Mesodermal cell (in vitro differentiated cells): ENCODE results near the gene GAN.
"Not testable (repeated sequence)": the region's sequence is repeated elsewhere in the genome, so short reads cannot be mapped to it uniquely, and the experiment has no call there.

Source experiments
- H3K27ac ChIP-seq: 2 replicates; pipeline ENCODE4 v1.7.0; 2013; ENCODE audit warnings: mild to moderate bottlenecking, low read depth, low read length, moderate library complexity; ENCODE audit not compliant: severe bottlenecking
- H3K36me3 ChIP-seq: 2 replicates; pipeline ENCODE4 v1.7.1; 2013; ENCODE audit warnings: mild to moderate bottlenecking, low read length, moderate library complexity; ENCODE audit not compliant: control insufficient read depth, insufficient read depth
- H3K4me1 ChIP-seq: one replicate; pipeline ENCODE4 v1.7.1; 2013; ENCODE audit warnings: mild to moderate bottlenecking, low read length; ENCODE audit not compliant: insufficient read depth, control insufficient read depth, poor library complexity, severe bottlenecking
- H3K4me3 ChIP-seq: 2 replicates; pipeline ENCODE4 v1.7.0; 2013; ENCODE audit warnings: low read length, control low read depth, mild to moderate bottlenecking; ENCODE audit not compliant: insufficient read depth, poor library complexity, severe bottlenecking; ENCODE audit errors: extremely low read depth
- H3K9me3 ChIP-seq: 2 replicates; pipeline ENCODE4 v1.7.1; 2013; ENCODE audit warnings: mild to moderate bottlenecking, low read length, moderate library complexity; ENCODE audit not compliant: control insufficient read depth
- WGBS, 2 experiments: methylation state at CpG; one replicate each; pipeline ENCODE4 v1.1.5; 2013; ENCODE audit warnings: missing lambda C conversion rate in 2 of 2; ENCODE audit not compliant: insufficient coverage in 2 of 2; 5-methylcytosine and 5-hydroxymethylcytosine counted together

The GAN gene

GRCh38 chr16:81324808-81325207 lies 10.0 kb downstream of the GAN start:
- no peaks in the 10 kb centered on the region for H3K9me3 ChIP-seq
- no peak overlapping the region for H3K27ac ChIP-seq
- H3K4me1 ChIP-seq, result peaks cover 6% of the 10 kb centered on the region
- WGBS, 2 experiments, result 93 to 95% methylated on average over 3 to 6 of the region's 6 CpGs
- H3K36me3 ChIP-seq, result peaks cover 3% of the 10 kb centered on the region
- H3K4me3 ChIP-seq, result no peak overlapping the region

- H3K27ac ChIP-seq, result no peak overlapping the region
- peaks cover 3% of the 10 kb centered on the region for H3K36me3 ChIP-seq
- H3K4me3 ChIP-seq, result no peak overlapping the region
- no peaks in the 10 kb centered on the region for H3K9me3 ChIP-seq
- no peaks in the 10 kb centered on the region for H3K4me1 ChIP-seq
- 95 to 96% methylated on average over 3 of the region's 5 CpGs for WGBS, 2 experiments
These were observed 12.2 kb downstream of the GAN start for GRCh38 chr16:81327011-81327410.

GRCh38 chr16:81327447-81328196 lies 12.9 kb downstream of the GAN start:
- Histone ChIP-seq H3K4me1 (no peaks in the 10 kb centered on the region), H3K4me3 (no peak overlapping the region), H3K36me3 (peaks cover 3% of the 10 kb centered on the region), H3K9me3 (no peaks in the 10 kb centered on the region), H3K27ac (no peak overlapping the region)
- 76 to 100% methylated on average over 2 to 5 of the region's 8 CpGs for WGBS, 2 experiments

- no peak overlapping the region for H3K27ac ChIP-seq
- 64 to 87% methylated on average over 2 to 4 of the region's 5 CpGs for WGBS, 2 experiments
- H3K36me3 ChIP-seq, result peaks cover 5% of the 10 kb centered on the region
- no peak overlapping the region for H3K4me3 ChIP-seq
- no peaks in the 10 kb centered on the region for H3K4me1 ChIP-seq
- no peaks in the 10 kb centered on the region for H3K9me3 ChIP-seq
These were observed 15.2 kb downstream of the GAN start for GRCh38 chr16:81329947-81330346.

GRCh38 chr16:81333356-81333755 lies 18.6 kb downstream of the GAN start:
- Histone ChIP-seq H3K4me3 (no peak overlapping the region), H3K36me3 (peaks cover 12% of the 10 kb centered on the region), H3K27ac (no peak overlapping the region), H3K4me1 (no peaks in the 10 kb centered on the region), H3K9me3 (no peaks in the 10 kb centered on the region)
- WGBS, 2 experiments, result 92 to 100% methylated on average over 2 of the region's 3 CpGs

GRCh38 chr16:81335669-81336068 lies 20.9 kb downstream of the GAN start:
- Histone ChIP-seq H3K36me3 (peaks cover 12% of the 10 kb centered on the region), H3K4me3 (no peak overlapping the region), H3K4me1 (no peaks in the 10 kb centered on the region), H3K9me3 (no peaks in the 10 kb centered on the region), H3K27ac (no peak overlapping the region)
- 76 to 89% methylated on average over 3 to 4 of the region's 6 CpGs for WGBS, 2 experiments

GRCh38 chr16:81337097-81337496 lies 22.3 kb downstream of the GAN start:
- Histone ChIP-seq H3K27ac (no peak overlapping the region), H3K36me3 (peaks cover 12% of the 10 kb centered on the region), H3K4me3 (no peak overlapping the region), H3K9me3 (no peaks in the 10 kb centered on the region), H3K4me1 (no peaks in the 10 kb centered on the region)
- WGBS, 2 experiments, result 89 to 100% methylated on average over 2 to 3 of the region's 5 CpGs

GRCh38 chr16:81345172-81345571 lies 30.4 kb downstream of the GAN start:
- not testable (repeated sequence) for H3K36me3 ChIP-seq, H3K27ac ChIP-seq, H3K4me3 ChIP-seq, H3K4me1 ChIP-seq
- 80% methylated on average over 1 of the region's 3 CpGs; no CpG with 5 or more reads in 1 of the 2 experiments for WGBS, 2 experiments
- peaks cover 28% of the 10 kb centered on the region for H3K9me3 ChIP-seq

GRCh38 chr16:81347425-81347824 lies 32.7 kb downstream of the GAN start:
- WGBS, 2 experiments, result 100% methylated on average over 1 of the region's 1 CpG; no CpG with 5 or more reads in 1 of the 2 experiments
- peaks cover 28% of the 10 kb centered on the region for H3K9me3 ChIP-seq

GRCh38 chr16:81349608-81350305 lies 35.0 kb downstream of the GAN start:
- WGBS, 2 experiments, result 100% methylated on average over 2 of the region's 4 CpGs; no CpG with 5 or more reads in 1 of the 2 experiments
- no peak overlapping the region for H3K27ac ChIP-seq
- peaks cover 12% of the 10 kb centered on the region for H3K36me3 ChIP-seq
- H3K4me3 ChIP-seq, result no peak overlapping the region
- no peaks in the 10 kb centered on the region for H3K4me1 ChIP-seq
- H3K9me3 ChIP-seq, result peaks cover 28% of the 10 kb centered on the region

More at GRCh38 chr16:81347425-81347824, 32.7 kb downstream of the GAN start:
- H3K27ac ChIP-seq, result no peak overlapping the region
- H3K4me3 ChIP-seq, result no peak overlapping the region
- peaks cover 8% of the 10 kb centered on the region for H3K36me3 ChIP-seq
- H3K4me1 ChIP-seq, result no peaks in the 10 kb centered on the region

- H3K36me3 ChIP-seq, result peaks cover 12% of the 10 kb centered on the region
- no peaks in the 10 kb centered on the region for H3K4me1 ChIP-seq
- no peak overlapping the region for H3K4me3 ChIP-seq
- H3K9me3 ChIP-seq, result peaks cover 28% of the 10 kb centered on the region
- whole genome bisulfite sequencing, 2 experiments, result 82 to 100% methylated on average over 1 to 2 of the region's 4 CpGs
- H3K27ac ChIP-seq, result no peak overlapping the region
These were observed 35.5 kb downstream of the GAN start for GRCh38 chr16:81350306-81350615.
